Heart left ventricle (tissue), 16 donors: Measurements from ENCODE around the gene TKT. TPM values are rescaled to one million over a fixed set of nuclear protein-coding genes. Genes with fewer than 3 reads are reported as not detected.

Source experiments
- ATAC-seq, 4 donors: fragments of 200-7000 bp; cut with Tn5 transposase; one replicate each; pipeline ENCODE4 v1.9.1; 2020 to 2022; ENCODE audit warnings: moderate library complexity in 4 of 4, mild to moderate bottlenecking in 3 of 4, moderate number of reproducible peaks in 1 of 4
- DNase-seq, 5 donors: peaks; one replicate each; pipeline ENCODE4 v3.0.0-alpha.2; 2020
- H3K27ac ChIP-seq, 12 donors: fragments of 200-600 bp; sonication (generic) in 4 of 12; one replicate each; pipeline versions ENCODE4 v1.5.0 to v1.8.0; 2016 to 2022; ENCODE audit warnings: mild to moderate bottlenecking in 2 of 12
- H3K27me3 ChIP-seq, 9 donors: fragments of 200-600 bp; sonication (generic) in 2 of 9; one replicate each; pipeline versions ENCODE4 v1.5.1 to v1.8.0; 2016 to 2022; ENCODE audit warnings: mild to moderate bottlenecking in 3 of 9
- H3K36me3 ChIP-seq, 9 donors: fragments of 200-600 bp; sonication (generic) in 2 of 9; one replicate each; pipeline versions ENCODE4 v1.5.0 to v1.8.0; 2018 to 2022; ENCODE audit warnings: mild to moderate bottlenecking in 2 of 9
- H3K4me1 ChIP-seq, 12 donors: fragments of 200-600 bp; sonication (generic) in 4 of 12; one replicate each; pipeline versions ENCODE4 v1.5.0 to v1.8.0; 2016 to 2022; ENCODE audit warnings: mild to moderate bottlenecking in 3 of 12
- H3K4me3 ChIP-seq, 12 donors: fragments of 200-600 bp; sonication (generic) in 4 of 12; one replicate each; pipeline versions ENCODE4 v1.5.0 to v1.8.0; 2017 to 2022; ENCODE audit warnings: mild to moderate bottlenecking in 9 of 12, moderate library complexity in 4 of 12
- H3K9me3 ChIP-seq, 12 donors: fragments of 200-600 bp; sonication (generic) in 4 of 12; one replicate each; pipeline versions ENCODE4 v1.5.0 to v1.8.0; 2016 to 2022; ENCODE audit warnings: mild to moderate bottlenecking in 1 of 12
- CTCF ChIP-seq, 12 donors: fragments of 200-600 bp; sonication (generic) in 4 of 12; IDR thresholded peaks; one replicate each; pipeline versions ENCODE4 v1.5.0 to v1.8.0; 2018 to 2022; ENCODE audit warnings: antibody characterized with exemption in 12 of 12, mild to moderate bottlenecking in 5 of 12
- POLR2A ChIP-seq, 2 donors: fragments of 450-650 bp; IDR thresholded peaks; one replicate each; pipeline ENCODE4 v1.6.1; 2017; ENCODE audit warnings: antibody characterized with exemption in 2 of 2, mild to moderate bottlenecking in 2 of 2, moderate library complexity in 2 of 2
- WGBS, 4 donors: extraction: QIAGEN DNeasy Blood & Tissue Kit in 2 of 4; methylation state at CpG; one replicate each; pipeline versions ENCODE4 v1.1.5 to v1.1.7; 2013 to 2018; 5-methylcytosine and 5-hydroxymethylcytosine counted together
- intact Hi-C, 10 donors: fragments of 100-400 bp; cut with DNase I; formaldehyde crosslinking; loops; one replicate each; pipeline versions ENCODE4 v1.11.1 to v1.14.2; 2022
- polyA plus RNA-seq, 2 donors: library from polyadenylated mRNA; stranded (reverse); fragments of 200-250 nt; gene quantifications; one replicate each; pipeline ENCODE4 v1.2.3, GENCODE V29; 2013
- total RNA-seq, 9 donors: library from RNA; depleted of rRNA in 2 of 9; stranded (reverse); fragments of >200 nt in 2 of 9; fragmentation: NEBNext Ultra II Directional in 3 of 9; extraction: Animal tissue kit (Norgen Biotek cat#: 25700) in 3 of 9; gene quantifications; one replicate each; pipeline versions ENCODE4 v1.1.0 to v1.2.4, GENCODE V29; 2016 to 2023
- donor health status: ischemic (EF 13 %, LVEDD 7.1; RV severe dilation, severe dysfunction).
- donor health status: healthy with polysubstance abuse.
- donor health status: DM: no; HTN: yes; CAD: no.
- donor health status: DM: no; HTN: no; CAD: no.
- donor health status: ischemic (EF 25% LVEDD 6.9; RV normal size, moderate dysfunction).
- donor health status: ischemic (EF 25% LVEDD 5.7; RV mildly dilated, moderate dysfunction).
- donor health status: healthy.
- donor health status: DM: yes; HTN: yes; CAD: no.
- donor health status: ischemic (EF 35%, LVEDD 5.7; RV mildly dilated, moderate dysfunction).
- donor health status: nonischemic (EF 11% LVEDD 7.7; RV severe dilation, severe dysfunction).
- donor health status: DM: yes; HTN: yes; CAD: no.
- donor health status: PGD.
- donor health status: ischemic (EF 29% LVEDD 5.4; RV normal size, mild dysfunction).
- donor health status: nonischemic (EF 23%, LVEDD 6.1; RV moderate dilation, normal function).

TKT gene
- total and polyA plus RNA-seq, 11 donors, result 20.6 to 111 (median 36.6) TPM

- Histone ChIP-seq H3K4me3 (no peak overlapping the region), H3K4me1 (peaks cover 0 to 8% (median 0%) of the 10 kb centered on the region in 12 donors), H3K27ac (peak overlapping the region in 2 of 12 donors; percentile 6 to 26), H3K9me3 (no peaks in the 10 kb centered on the region), H3K36me3 (peaks cover 5 to 63% (median 54%) of the 10 kb centered on the region in 9 donors), H3K27me3 (no peaks in the 10 kb centered on the region)
- TF ChIP-seq POLR2A (IDR thresholded peaks at IDR 0.05) (no peak), CTCF (IDR thresholded peaks at IDR 0.05) (no peak)
- 83 to 94% (median 88%) methylated on average over 4 to 5 of the region's 5 CpGs for WGBS, 4 donors
- intact Hi-C loops, result loop anchor here in 4 of 10 donors (5.0 to 10.0 kb wide), 4 partner anchors 63 to 491 kb away; no protein-coding TSS in a partner anchor
- DNase-seq (peak in 1 of 5 donors; percentile 23), ATAC-seq (no peak)
Observed at GRCh38 chr3:53224026-53224425, 31.8 kb downstream of the TKT start.

DNA sequence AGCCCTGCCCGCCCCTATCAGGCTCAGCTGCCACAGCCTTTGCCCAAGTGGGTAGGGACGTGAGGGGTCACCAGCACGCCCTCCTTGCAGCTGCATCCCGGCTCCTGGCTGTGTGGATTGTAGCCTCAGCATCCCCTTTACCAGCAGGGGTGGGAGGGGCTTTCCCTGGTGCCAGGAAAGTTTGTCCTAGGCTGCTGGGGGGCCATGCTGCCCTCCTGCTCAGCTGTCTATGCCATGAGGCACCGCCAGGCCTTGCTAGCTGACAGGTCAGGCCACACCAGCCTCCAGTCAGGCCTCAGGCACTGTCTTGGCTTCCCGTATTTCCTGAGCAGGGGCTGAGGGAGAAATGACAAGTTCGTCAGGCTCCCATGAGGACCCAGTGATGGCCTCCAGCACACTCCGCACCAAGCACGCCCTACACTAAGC, 32.3 kb downstream of the TKT start:
- H3K4me1 ChIP-seq, result peaks cover 0 to 11% (median 0%) of the 10 kb centered on the region in 12 donors
- TF ChIP-seq CTCF (IDR thresholded peaks at IDR 0.05), result no peak
- no peak for TF ChIP-seq POLR2A (IDR thresholded peaks at IDR 0.05)
- no peak overlapping the region for H3K4me3 ChIP-seq
- H3K36me3 ChIP-seq, result peaks cover 5 to 59% (median 49%) of the 10 kb centered on the region in 9 donors
- ATAC-seq (no peak), DNase-seq (peak in 1 of 5 donors; percentile 22)
- peak overlapping the region in 2 of 12 donors; percentile 6 to 11 for H3K27ac ChIP-seq
- intact Hi-C loops, result loop anchor here in 4 of 10 donors (5.0 to 10.0 kb wide), 4 partner anchors 64 to 491 kb away; no protein-coding TSS in a partner anchor
- WGBS, 4 donors, result 83 to 89% (median 85%) methylated on average over 5 to 9 of the region's 9 CpGs
- no peaks in the 10 kb centered on the region for H3K9me3 ChIP-seq
- H3K27me3 ChIP-seq, result no peaks in the 10 kb centered on the region

GRCh38 chr3:53223025-53223424, 32.8 kb downstream of the TKT start:
- Histone ChIP-seq H3K27me3 (no peaks in the 10 kb centered on the region), H3K4me1 (peaks cover 0 to 16% (median 0%) of the 10 kb centered on the region in 12 donors), H3K27ac (peak overlapping the region in 1 of 12 donors; percentile 11), H3K9me3 (no peaks in the 10 kb centered on the region), H3K4me3 (no peak overlapping the region), H3K36me3 (peaks cover 5 to 53% (median 44%) of the 10 kb centered on the region in 9 donors)
- DNase-seq (peak in 1 of 5 donors; percentile 22), ATAC-seq (no peak)
- TF ChIP-seq POLR2A (IDR thresholded peaks at IDR 0.05) (no peak), CTCF (IDR thresholded peaks at IDR 0.05) (no peak)
- intact Hi-C loops, result loop anchor here in 4 of 10 donors (5.0 to 10.0 kb wide), 4 partner anchors 64 to 492 kb away; no protein-coding TSS in a partner anchor
- 67 to 87% (median 79%) methylated on average over 7 of the region's 7 CpGs for WGBS, 4 donors

DNA sequence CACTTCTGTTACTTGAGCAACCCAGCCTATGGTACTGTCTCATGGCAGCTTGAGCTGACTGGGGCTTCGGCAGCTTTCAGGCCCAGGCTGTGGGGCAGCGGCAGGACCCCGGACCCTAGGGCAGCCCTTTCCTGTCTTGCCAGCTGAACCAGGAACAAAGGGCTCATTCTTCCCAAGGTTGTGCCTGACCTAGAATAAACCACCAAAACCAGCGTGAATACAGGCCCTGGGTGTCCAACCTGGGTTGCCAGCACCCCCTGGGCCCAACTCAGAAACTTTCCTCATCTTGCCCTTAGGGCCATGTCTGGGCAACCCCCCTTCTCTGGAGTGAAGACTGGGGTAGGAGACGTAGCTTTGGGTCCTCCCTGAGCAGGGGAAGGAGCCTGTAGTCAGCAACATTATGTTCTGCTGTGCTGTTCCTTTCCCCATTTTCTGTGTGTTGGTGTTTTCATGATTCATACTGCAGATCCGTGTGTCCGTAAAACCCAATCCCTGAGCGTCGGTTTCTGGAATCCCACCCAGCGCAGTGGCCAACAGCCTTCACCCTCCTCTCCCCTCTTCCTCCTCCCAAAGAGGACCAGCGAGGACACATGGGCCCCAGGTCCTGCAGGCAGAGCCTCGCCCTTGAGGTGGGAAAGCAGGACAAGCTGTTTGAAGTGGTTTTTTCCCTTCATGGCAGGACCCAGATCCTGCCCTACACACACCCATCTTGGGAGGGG, 33.5 kb downstream of the TKT start:
- 90 to 96% (median 92%) methylated on average over 9 to 12 of the region's 12 CpGs for WGBS, 4 donors
- Histone ChIP-seq H3K27me3 (no peaks in the 10 kb centered on the region), H3K4me1 (peaks cover 0 to 23% (median 0%) of the 10 kb centered on the region in 12 donors), H3K4me3 (no peak overlapping the region), H3K27ac (no peak overlapping the region), H3K36me3 (peaks cover 0 to 46% (median 37%) of the 10 kb centered on the region in 9 donors), H3K9me3 (no peaks in the 10 kb centered on the region)
- TF ChIP-seq CTCF (IDR thresholded peaks at IDR 0.05) (no peak), POLR2A (IDR thresholded peaks at IDR 0.05) (no peak)
- intact Hi-C loops, result loop anchor here in 4 of 10 donors (5.0 to 10.0 kb wide), 4 partner anchors 65 to 492 kb away; no protein-coding TSS in a partner anchor
- DNase-seq, result peak in 1 of 5 donors; percentile 4
- ATAC-seq, result no peak
